ENCODE data around the gene NF2.

NF2 gene

GRCh38 chr22:29670626-29671025 is 67.2 kb downstream of the NF2 start:
- DNase-seq = peak; percentile 79

- no peak for DNase-seq
Measured at GRCh38 chr22:29673361-29674066, 70.1 kb downstream of the NF2 start.

- no peak for DNase-seq
Measured at GRCh38 chr22:29674121-29674520, 70.7 kb downstream of the NF2 start.

- no peak for DNase-seq
Measured at GRCh38 chr22:29679316-29679715, 75.9 kb downstream of the NF2 start.

- no peak for DNase-seq
Measured at GRCh38 chr22:29683536-29683935, 80.1 kb downstream of the NF2 start.

- DNase-seq = no peak
Measured at GRCh38 chr22:29684244-29684643, 80.8 kb downstream of the NF2 start.

GRCh38 chr22:29689206-29689879 is 85.9 kb downstream of the NF2 start:
- no peak for DNase-seq

- DNase-seq = peak; percentile 86
Measured at GRCh38 chr22:29689880-29690213, 86.4 kb downstream of the NF2 start.

GRCh38 chr22:29690476-29690875 is 87.0 kb downstream of the NF2 start:
- DNase-seq = peak; percentile 76

GRCh38 chr22:29691636-29692326 is 88.3 kb downstream of the NF2 start:
- DNase-seq = no peak

- no peak for DNase-seq
Measured at GRCh38 chr22:29692327-29692640, 88.9 kb downstream of the NF2 start.

- no peak for DNase-seq
Measured at GRCh38 chr22:29693161-29693560, 89.7 kb downstream of the NF2 start.

- no peak for DNase-seq
Measured at GRCh38 chr22:29693671-29694070, 90.2 kb downstream of the NF2 start.

GRCh38 chr22:29695129-29695926 is 91.9 kb downstream of the NF2 start:
- no peak for DNase-seq

- DNase-seq = no peak
Measured at GRCh38 chr22:29697853-29698598, 94.6 kb downstream of the NF2 start.

- peak; percentile 40 for DNase-seq
Measured at GRCh38 chr22:29700206-29700899, 96.9 kb downstream of the NF2 start.

GRCh38 chr22:29700900-29701154 is 97.4 kb downstream of the NF2 start:
- no peak for DNase-seq

- DNase-seq = no peak
Measured at GRCh38 chr22:29701155-29701999, 97.9 kb downstream of the NF2 start.

- DNase-seq = peak; percentile 55
Measured at GRCh38 chr22:29702000-29702930, 98.8 kb downstream of the NF2 start.

- DNase-seq = peak; percentile 50
Measured at GRCh38 chr22:29702931-29703501, 99.6 kb downstream of the NF2 start.
